ENCODE measurements around the gene RIC3.

- TF ChIP-seq EZH2phosphoT487 (IDR thresholded peaks at IDR 0.05; ENCODE audit: borderline replicate concordance, low read length) (no peak), CTCF (conservative IDR thresholded peaks at IDR 0.05; ENCODE audit: low read depth, low read length) (no peak), EZH2 (IDR thresholded peaks at IDR 0.05; ENCODE audit: low read length, unreplicated experiment) (no peak)
Observed at GRCh38 chr11:8156877-8157276, 11.9 kb downstream of the RIC3 start.
